HL-60 (cell line): ENCODE results near the gene ENOX1.

Source experiments
- CTCF ChIP-seq: IDR thresholded peaks from one replicate; pipeline ENCODE4 v1.5.1; 2011; ENCODE audit warnings: low read length, control low read depth, inconsistent platforms; ENCODE audit not compliant: insufficient read depth
- GABPA ChIP-seq: IDR thresholded peaks from 2 replicates; pipeline ENCODE4 v1.6.1; 2012; ENCODE audit warnings: low read depth
- POLR2AphosphoS5 ChIP-seq: IDR thresholded peaks from 2 replicates; pipeline ENCODE4 v1.6.1; 2012; ENCODE audit warnings: low read depth
- REST ChIP-seq: IDR thresholded peaks from 2 replicates; pipeline ENCODE4 v1.6.1; 2012; ENCODE audit warnings: low read depth; ENCODE audit not compliant: insufficient replicate concordance
- SPI1 ChIP-seq: IDR thresholded peaks from 2 replicates; pipeline ENCODE4 v1.6.1; 2012; ENCODE audit warnings: low read depth, mild to moderate bottlenecking, borderline replicate concordance

- no peak for TF ChIP-seq CTCF
- TF ChIP-seq REST = no peak
- no peak for TF ChIP-seq POLR2AphosphoS5
- no peak for TF ChIP-seq GABPA
- no peak for TF ChIP-seq SPI1
These were observed 304.7 kb downstream of the ENOX1 start for GRCh38 chr13:43482026-43482425.
